HFF-Myc (cell line): ENCODE measurements around the gene PDLIM5.

Experiments
- DNase-seq: peaks from one replicate; pipeline ENCODE4 v3.0.0-alpha.2; 2011; ENCODE audit warnings: low read depth; ENCODE audit errors: extremely low read depth
- H3K4me3 ChIP-seq: replicated peaks from 2 replicates; pipeline ENCODE4 v1.5.1; 2011; ENCODE audit warnings: low read depth, mild to moderate bottlenecking, control low read depth, low read length
- CTCF ChIP-seq: IDR thresholded peaks from 2 replicates; pipeline ENCODE4 v1.5.1; 2012; ENCODE audit warnings: mild to moderate bottlenecking, low read depth, low read length, control low read depth; ENCODE audit errors: missing control alignments

Gene PDLIM5

DNA sequence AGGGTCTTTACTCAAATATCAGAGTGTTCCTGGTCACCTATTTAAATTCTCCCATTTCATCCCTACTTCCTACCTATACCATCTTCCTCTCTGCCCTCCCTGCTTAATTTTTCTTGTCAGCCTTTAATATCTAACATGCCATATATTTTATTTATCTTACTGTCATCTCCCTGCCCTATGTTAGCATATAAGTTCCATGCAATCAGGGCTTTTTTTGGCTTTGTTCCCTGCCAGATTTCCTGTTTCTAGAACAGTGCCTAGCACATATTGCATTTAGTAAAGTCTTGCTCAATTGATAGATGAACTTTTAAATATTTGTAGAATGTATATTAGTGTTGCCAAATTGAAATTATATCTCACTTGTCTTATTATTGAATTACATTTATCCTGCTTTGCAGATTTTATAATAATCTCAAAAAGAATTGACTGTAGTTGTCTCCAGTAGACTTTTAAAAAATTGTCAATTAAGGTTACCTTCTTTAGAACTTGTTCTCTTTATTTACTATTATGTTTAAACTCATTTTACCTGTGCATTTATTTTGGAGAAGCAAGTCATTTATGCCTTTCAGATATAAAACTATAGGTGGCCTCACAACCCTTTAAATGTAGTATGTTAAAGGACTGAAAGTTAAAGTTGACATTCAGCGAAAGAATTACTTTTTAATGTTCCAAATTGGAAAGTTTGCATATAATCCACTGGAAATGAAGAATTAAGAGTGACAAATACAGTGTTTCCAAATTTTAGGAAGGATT, 197.8 kb downstream of the PDLIM5 start:
- DNase-seq: no peak
- no peak overlapping the region for H3K4me3 ChIP-seq
- no peak for TF ChIP-seq CTCF

GRCh38 chr4:94650134-94650495, 198.4 kb downstream of the PDLIM5 start:
- DNase-seq: no peak
- no peak overlapping the region for H3K4me3 ChIP-seq
- TF ChIP-seq CTCF: no peak

- no peak overlapping the region for H3K4me3 ChIP-seq
- DNase-seq: no peak
- no peak for TF ChIP-seq CTCF
These were observed 198.9 kb downstream of the PDLIM5 start for GRCh38 chr4:94650690-94651089.

DNA sequence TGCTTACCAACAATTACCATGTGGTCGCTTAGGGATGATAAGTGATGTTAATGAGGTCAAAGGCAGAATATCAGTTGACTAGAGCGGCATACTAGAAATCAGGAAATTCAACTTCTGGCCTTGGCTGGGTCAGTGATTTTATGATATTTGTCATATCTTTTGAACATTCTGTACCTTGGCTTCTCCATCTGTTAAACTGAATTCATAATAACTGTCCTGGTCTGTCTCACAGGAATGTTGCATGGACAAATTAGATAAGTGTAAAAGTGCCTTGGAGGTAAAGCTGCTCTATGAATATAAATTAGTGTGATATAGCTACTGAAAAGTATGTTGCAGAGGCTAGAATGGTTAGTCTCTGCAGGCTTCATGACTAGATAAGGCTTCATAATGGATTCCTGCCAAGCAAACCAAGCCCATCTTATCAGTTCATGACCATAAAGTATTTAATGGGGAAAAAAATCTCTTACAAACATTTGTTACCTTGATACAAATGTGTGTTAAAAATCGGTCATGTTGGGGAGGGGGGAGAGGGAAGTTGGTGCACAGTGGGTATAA, 201.4 kb downstream of the PDLIM5 start:
- no peak overlapping the region for H3K4me3 ChIP-seq
- TF ChIP-seq CTCF: no peak
- no peak for DNase-seq

GRCh38 chr4:94653984-94654609, 202.4 kb downstream of the PDLIM5 start:
- DNase-seq: no peak
- no peak for TF ChIP-seq CTCF
- H3K4me3 ChIP-seq: no peak overlapping the region

GRCh38 chr4:94654714-94655113, 203.0 kb downstream of the PDLIM5 start:
- no peak for TF ChIP-seq CTCF
- H3K4me3 ChIP-seq: no peak overlapping the region
- DNase-seq: no peak
